A673 (cell line): ENCODE results near the gene MDM1.

Source experiments
- CTCF ChIP-seq: fragments of 300-800, 200-600 bp; sonication (generic); conservative IDR thresholded peaks from 2 replicates; pipeline ENCODE4 v1.5.1; 2017; ENCODE audit warnings: low read depth, mild to moderate bottlenecking, antibody characterized with exemption, low read length, moderate library complexity, mixed read lengths
- EZH2 ChIP-seq: fragments of 200-600 bp; sonication (generic); IDR thresholded peaks from 2 replicates; pipeline ENCODE4 v1.6.1; 2017; ENCODE audit warnings: borderline replicate concordance, low read depth, mild to moderate bottlenecking, mixed read lengths, antibody characterized with exemption, low read length; ENCODE audit not compliant: poor library complexity, severe bottlenecking

GRCh38 chr12:68294251-68294650 lies 37.9 kb downstream of the MDM1 start:
- TF ChIP-seq CTCF (no peak), EZH2 (no peak)
